ENCODE data around the gene CTH.

- no peak for TF ChIP-seq CTCF (conservative IDR thresholded peaks at IDR 0.05; ENCODE audit: low read depth, low read length)
- no peak for TF ChIP-seq EZH2 (IDR thresholded peaks at IDR 0.05; ENCODE audit: low read length, unreplicated experiment)
- no peak for TF ChIP-seq EZH2phosphoT487 (IDR thresholded peaks at IDR 0.05; ENCODE audit: borderline replicate concordance, low read length)
These were observed 76.4 kb downstream of the CTH start for GRCh38 chr1:70487459-70487815.

All from PC-3 (cell line).